Stimulated activated CD4-positive, alpha-beta T cell treated with anti-CD3 and anti-CD28 coated beads, TNF-alpha, amount 100 ng/mL, for 24 hours (primary cell): Measurements from ENCODE around the gene NAALADL2.
"Not testable (repeated sequence)": the region's sequence is repeated elsewhere in the genome, so short reads cannot be mapped to it uniquely, and the experiment has no call there.

Source experiments
- DNase-seq, 3 experiments: peaks; one replicate each; pipeline ENCODE4 v3.0.0-alpha.2; 2020; ENCODE audit warnings: low read depth in 3 of 3

The NAALADL2 gene

DNA sequence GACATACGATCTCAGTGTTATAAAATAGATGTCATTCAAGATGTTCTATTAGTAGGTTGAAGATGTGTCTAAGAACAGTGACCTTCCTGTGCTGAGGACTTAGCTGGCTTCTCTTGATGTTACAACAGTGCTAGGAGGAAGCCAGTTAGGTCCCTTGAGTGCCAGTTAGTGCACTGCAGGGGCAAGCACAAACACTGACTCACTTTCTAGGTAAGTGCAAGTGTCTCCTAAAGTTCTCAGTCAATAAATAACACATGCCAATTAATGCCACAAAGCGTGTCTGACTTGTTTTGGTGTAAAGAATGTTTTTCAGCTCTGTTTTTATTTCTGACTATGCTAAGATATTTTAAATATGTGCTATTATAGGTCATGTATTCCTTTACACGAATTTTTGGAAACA, 211.8 kb downstream of the NAALADL2 start:
- DNase-seq: no peak

DNA sequence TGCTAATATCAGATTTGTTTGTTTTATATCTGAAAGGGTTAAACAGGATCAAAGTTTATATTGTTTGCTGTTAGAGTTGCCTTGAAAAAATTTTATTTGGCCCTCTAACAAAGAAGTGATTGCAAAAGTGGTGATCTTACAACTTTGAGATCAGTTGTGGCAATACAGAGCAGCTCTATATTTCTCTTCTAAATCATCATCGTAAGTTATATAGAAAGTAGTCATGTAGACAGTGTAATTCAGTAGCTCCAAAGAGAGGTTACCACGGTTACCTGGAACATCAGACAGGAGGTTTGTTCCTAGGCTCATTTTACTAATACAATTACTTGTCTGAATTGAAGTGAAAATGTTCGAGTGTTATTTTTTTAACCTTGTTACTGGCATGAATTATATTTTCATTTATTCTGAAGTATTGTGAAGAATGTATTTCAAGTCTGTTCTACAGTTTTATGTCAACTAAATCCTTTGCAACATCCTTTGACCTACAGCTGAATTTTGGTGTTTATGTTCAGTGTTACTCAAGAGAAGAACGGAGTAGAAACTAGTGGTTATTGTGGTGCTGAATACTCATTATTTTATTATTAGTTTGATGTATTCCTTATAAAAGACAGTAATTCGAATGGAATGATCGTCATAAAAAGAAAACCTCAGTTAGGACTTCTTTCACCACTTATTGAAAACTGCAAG, 214.2 kb downstream of the NAALADL2 start:
- DNase-seq: no peak

DNA sequence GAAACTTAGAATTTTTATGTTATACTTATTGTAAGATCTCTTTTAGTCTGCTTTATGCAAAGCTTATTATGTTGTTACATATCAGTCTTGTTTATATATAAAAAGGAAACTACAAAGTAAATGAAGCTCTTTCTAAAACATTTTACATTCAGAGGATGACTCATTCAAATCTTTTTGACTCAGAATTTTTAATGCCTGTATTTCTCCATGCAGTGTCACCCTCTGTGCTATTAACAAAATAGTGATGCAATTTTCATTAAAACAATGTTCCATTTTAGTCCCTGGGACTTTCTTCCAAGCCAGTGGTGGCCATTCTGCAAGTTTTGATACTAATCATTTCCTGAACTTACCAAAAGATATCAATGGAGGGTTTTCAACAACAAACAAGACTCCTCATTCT, 216.1 kb downstream of the NAALADL2 start:
- DNase-seq: no peak

DNA sequence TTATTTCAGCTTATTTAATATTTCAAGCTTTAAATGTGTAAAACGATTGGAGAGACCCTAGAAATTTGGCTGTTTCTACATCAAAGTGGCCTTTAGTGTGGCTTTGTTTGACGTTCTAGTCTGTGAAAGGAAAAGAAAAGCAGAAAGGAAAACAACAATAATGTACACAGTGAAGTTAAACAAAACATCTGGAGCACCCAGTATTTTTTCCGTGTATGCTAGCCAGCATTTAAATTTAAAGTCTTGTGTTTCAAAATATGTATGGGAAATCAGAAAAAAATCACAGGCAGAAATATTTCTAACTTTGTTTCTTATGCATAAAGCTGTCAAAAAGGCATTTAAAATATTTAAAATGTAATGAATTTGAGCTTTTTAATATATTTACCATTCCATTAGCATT, 218.1 kb downstream of the NAALADL2 start:
- DNase-seq: no peak

DNA sequence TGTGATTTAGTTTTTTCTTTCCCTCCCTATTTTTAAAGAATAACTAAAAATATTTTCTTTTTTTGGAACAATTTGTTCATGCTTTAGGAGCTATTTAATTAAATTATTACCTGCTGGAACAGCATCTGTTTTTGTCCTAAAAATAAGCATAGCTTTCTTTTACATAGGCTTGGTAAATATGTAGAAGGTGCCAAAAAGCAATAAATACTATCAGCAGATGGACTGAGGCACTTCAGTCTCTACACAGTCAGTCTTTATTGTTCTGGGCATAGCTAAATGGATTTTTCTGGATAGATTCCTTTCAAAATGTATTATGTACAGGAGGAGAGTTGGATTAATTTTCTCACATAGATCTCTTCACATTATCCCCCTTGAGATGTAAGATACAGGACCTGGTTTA, 223.5 kb downstream of the NAALADL2 start:
- no peak for DNase-seq

DNA sequence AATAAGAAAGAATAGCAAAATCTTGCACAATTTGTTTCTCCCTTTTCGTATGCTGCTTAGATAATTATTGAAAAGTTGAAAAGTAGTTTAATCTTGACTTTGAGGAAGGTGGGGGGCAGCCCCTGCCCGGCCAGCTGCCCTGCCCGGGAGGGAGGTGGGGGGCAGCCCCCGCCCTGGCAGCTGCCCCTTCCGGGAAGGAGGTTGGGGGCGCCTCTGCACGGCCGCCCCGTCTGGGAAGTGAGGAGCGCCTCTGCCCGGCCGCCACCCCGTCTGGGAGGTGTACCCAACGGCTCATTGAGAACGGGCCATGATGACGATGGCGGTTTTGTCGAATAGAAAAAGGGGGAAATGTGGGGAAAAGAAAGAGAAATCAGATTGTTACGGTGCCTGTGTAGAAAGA, 228.0 kb downstream of the NAALADL2 start:
- not testable (repeated sequence) for DNase-seq

DNA sequence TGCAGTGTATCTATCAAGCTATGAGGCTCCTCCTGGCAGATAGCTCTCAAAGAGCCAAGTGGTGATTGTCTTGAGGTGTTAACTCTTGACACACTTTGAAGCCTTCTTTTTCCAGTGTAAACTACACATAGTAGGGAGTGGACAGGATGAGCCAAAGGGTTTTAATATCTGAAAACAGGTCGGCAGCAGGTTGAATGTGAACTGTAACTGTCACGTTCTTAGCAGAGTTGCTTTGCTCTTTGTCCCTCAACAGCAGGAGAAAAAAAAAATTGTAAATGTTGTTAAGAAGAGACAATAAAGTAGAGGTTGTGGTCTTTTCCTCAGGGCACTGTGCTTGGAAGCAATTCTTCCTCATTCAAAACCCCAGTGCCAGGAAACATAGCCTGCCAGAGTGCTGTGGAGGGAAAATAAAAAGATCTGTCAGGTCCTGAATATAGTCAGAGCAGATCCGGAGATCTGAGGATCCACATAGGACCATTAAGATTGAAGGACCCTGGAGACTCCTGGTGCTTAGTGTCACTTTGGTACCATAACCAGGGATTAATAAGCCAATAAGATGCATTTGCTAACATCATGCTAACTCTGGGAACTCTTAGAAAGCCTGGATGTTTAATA, 229.7 kb downstream of the NAALADL2 start:
- no peak for DNase-seq

DNA sequence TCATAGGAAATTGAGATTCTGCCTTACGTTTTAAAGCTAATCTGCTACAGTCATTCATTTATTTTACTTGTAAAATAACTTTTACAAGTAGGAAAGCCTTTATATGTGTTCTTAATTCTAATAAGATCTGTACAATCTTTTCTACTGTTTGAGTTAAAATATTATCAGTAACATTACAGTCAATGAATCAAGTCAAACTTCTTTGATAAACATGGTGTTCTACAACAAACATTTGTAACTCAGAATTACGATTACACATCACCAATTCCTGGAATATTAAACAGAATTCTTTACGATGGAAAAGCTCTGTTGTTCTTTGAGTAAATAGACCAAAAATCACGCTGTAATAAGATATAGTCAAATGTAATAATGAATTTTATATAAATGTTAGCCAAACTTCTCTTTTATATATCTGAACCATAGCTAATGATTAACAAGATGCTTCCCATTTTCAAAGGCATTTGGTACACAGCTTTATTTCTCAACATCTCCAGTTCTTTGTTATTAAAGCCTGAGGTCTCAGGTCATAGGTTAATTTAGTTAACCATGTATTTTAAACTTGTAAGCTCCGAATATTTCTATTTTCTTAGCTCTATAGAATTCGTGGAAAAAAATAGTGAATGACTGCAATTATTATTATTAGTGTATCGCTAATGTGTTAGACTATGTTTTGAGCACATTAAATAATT, 232.4 kb downstream of the NAALADL2 start:
- DNase-seq: no peak

DNA sequence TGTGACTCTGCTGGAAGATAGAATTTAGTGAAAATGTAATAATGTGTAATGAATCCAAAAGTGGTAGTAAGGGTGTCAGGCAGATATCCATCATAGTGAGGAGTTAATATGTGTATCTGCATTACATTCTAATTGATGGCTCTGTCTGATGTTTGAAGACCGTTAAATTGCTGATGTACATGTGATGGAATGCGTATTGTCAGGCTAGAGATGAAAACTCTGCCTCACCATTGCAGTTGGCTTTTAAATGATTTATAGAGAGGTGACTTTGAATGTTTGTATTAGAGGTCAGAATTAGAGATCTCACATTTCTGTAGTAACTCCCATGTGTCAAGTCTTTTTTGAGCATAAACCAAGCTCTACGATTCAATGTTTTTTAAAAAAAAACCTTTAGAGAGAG, 234.6 kb downstream of the NAALADL2 start:
- no peak for DNase-seq

DNA sequence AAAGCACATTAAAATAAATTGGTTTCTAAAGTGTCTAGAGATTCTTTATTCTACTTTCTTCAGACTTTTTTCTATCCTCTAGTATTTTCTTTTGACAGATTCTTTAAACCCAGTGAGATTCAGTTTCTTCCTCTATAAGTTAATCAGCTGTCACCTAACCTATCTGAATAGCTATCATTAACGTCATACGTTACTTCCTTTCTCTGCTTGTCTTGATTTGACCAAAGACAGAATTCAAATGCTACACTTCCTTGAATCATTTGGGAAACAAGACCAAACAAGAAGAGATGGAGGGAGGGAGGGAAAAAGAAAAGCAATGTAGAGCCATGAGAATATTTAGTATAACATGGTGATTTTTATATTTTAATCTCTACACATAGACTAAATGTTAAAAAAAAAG, 235.2 kb downstream of the NAALADL2 start:
- no peak for DNase-seq

DNA sequence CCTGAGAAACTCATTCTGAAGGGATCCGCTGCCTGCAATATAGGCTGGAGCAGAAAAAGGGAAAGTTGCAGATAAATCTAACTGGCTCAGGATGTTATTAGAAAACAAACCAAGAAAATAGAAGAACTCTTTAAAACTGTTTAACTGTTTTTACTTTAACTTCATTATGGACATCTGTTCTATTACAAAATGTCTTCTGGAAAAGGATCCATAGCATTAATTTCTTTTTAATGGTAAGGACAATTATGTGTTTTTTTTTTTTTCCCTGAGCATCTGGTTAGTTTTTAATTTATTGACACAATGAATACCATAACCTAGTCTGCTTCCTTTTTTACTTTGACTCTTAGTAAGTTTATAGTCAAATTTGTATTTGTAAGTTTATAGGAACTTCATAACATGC, 239.5 kb downstream of the NAALADL2 start:
- DNase-seq: no peak

DNA sequence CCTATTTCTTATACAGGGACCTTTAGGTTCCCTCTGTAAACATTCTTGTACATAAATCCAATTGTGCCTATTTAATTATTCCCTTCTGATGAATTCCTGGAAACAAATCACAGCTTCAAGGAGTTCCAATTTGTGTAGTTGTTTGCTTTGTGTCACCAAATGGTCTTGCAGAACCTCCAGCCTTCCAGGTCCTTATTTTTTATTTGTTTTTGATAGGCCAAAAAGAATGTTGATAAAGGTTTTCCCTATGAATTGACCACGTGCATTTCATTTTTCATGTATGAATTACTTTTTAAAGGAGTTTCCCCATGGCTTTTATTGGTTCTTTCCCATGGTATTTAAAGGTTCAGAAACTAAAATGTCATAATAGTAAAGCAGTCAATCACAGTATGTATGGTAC, 243.0 kb downstream of the NAALADL2 start:
- DNase-seq: no peak

DNA sequence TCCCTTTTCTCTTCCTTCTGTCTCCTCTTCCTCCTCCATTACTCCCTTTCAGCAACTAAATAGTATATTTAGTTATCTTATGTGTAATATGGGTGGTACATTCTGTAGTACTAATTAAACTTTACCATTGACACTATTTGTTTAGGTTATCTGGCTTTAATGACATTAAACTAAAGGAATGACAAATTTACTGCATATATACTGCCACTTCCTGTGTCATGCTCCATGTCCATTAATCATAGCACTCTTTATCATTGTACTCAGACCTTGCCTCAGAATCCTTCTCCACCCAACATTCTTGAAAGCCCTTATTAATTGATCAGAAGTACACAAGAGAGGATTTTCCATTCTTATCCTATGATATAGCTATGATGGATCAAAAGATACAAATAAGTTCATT, 244.2 kb downstream of the NAALADL2 start:
- no peak for DNase-seq

DNA sequence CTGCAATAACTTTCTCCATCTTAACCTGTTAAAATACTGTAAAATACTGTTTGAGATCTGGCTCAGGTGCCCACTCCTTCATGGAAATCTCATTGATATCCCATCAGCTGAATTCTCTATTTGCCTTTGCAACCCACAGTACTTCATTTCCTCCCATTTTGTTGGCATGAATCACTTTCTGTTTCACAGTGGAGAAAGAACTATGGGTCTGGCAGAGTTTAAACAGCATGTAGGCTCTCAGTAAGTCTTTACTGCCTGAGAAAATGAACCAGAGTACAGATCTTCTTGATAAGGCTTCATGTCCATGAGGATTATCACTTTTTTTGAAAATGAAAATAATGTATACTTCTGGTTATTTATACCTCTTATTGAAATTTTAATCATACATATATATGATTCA, 245.9 kb downstream of the NAALADL2 start:
- no peak for DNase-seq

DNA sequence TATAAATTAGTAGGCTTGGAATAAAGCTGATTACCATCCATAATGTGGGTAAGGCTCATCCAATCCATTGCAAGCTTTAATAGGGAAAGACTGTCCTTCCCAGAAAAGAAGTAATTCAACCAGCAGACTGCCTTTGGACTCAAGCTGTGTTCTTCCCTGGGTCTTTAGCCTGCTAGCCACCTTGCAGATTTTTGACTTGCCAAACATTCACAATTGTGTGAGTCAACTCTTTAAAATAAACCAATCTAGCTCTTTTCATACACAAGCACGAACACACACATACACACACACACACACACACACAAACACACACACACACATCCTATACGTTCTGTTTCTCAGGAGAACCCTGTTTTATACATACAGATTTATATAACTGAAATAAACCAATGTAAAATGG, 248.1 kb downstream of the NAALADL2 start:
- DNase-seq: no peak

DNA sequence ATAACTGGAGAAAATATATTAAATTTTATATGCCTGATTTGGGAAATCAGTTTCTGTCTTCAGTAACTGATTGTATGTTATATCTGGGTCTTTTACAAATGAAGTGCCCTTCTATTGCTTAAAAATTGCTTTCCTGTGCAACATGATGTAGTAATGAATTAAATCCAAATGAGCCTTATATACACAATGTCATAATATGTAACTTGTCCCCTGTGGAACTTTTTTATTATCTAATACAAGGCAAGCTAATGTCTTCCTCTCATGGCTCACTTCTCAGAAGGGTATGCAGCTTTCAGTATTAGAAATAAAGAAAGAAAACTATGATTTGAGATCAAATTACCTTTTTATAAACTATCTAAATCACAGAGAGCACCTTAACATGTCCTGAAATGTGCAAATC, 248.9 kb downstream of the NAALADL2 start:
- no peak for DNase-seq

DNA sequence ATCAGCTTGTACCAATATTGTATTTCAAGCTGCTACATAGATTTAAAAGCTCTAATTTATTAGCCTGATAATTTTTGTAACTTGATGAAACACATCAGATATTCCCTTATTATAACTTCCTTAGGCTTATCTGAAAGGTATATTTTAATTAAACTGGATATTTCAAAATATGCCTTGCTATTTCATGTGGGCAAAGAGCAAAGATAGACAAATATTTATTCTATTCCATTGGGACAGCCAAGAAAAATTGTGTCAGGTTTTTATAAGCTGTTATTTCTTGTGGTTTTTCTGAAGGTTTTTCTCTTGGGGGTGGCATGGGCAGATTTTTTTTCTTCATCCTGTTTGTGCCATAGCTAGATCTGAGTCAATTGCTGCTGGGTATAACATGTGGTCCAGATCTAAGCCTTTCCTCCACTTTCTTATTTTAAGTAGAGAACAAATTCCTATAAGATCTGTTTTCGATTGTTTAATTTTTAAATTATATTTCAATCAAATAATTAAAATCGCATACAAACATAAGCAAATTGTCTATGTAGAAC, 249.5 kb downstream of the NAALADL2 start:
- DNase-seq: no peak

DNA sequence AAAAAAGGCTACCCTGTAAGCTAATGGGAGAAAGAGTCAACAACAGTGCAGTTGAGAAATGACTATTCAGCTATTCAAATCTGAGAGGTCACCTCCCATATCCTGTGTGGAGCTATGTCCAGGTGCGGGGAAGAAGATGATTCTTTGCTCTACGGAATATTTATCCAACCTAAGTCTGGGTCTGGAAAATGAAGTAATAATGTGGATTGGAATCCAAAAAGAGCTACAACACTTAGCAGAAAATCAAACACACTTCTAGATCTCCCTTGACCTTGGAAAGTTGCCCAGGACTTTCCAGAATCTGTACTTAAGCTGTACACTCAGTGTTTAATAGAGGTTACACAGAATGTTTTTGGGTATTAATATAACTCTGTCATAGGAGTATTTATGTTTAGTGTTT, 251.9 kb downstream of the NAALADL2 start:
- DNase-seq: no peak

DNA sequence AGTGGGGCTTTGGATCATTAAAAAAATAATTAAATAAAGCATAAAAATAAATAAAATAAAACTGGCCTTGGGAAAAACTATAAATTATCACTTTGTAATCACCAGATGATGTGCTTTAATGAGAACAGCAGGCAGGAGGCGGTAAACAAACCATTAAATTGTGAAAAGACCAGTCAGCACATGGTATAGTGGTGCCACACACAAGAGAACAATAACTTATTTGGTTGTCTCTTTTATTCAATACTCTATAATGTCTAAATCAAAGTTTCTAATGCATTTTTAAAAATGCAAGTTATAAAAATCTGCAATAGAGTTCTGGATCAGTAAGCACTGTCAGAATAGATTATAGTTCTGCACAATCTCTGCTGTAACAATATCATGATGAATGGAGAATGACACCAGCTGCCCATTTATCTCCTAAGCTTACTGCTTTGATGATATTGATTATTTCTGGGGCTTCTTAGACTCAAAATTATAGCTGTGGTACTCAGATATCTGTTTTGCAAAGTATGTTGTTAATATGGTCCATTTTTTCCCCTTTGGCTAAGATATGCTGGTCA, 259.3 kb downstream of the NAALADL2 start:
- no peak for DNase-seq

DNA sequence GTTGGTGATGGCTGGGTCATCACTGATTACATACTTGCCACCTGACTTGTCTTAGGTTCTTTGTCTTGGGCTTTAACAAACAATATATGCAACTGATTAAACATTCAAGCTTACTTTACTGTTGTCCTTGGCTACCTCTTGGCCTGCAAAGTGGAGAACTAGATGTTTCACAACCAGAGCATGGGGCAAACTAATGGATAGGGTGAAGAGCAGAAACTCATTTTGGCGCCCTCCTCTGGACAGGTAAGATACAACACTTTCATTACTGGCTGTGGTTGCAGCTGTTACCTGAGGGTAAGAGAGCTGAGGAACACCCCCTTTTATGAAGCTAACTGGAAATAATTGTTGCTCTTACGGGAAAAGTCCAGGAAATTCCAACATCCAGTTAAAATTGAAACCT, 262.1 kb downstream of the NAALADL2 start:
- DNase-seq: no peak

DNA sequence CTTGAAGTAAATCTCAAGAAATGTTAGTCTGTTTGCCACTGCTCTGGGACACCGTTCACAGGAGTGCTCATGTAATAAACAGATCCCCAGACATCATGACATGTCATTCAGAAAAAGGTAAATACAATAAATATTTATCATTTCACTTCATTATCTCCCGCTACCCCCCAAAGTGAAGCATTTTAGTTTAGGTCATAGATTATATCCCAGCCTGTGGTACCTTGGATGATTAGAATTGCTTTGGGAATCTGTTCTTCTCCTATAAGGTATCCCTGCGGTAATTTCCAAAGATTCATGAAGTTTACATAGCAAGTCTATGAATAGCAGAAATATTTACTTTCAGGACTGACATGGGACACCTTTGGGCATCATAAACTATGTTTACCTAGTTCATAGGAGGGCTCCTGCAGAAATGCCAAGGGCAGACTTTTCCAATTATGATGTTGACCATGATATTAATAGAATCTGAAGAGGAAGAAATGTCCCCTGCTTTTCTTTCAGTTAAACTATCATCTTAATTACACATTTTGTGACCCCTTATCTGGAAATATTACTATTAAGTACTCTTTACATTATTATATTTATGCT, 268.0 kb downstream of the NAALADL2 start:
- no peak for DNase-seq

DNA sequence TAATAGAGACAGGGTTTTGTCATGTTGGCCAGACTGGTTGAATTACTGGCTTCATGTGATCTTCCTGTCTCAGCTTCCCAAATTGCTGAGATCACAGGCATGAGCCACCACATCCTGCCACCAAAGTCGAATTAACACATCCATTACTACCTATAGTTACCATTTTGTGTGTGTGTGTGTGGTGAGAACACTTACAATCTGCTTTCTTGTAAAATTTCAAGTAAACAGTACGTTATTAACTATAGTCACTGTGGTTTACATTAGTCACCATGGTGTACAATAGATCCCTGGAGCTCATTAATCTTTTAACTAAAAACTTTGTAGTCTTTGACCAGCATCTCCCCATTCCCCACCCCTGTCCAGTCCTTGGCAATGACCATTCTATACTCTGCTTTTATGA, 270.0 kb downstream of the NAALADL2 start:
- DNase-seq: no peak
